ENCODE measurements around the gene MCOLN2. TPM values are rescaled to one million over a fixed set of nuclear protein-coding genes. Genes with fewer than 3 reads are reported as not detected.

The MCOLN2 gene
- total and polyA plus RNA-seq, 2 of the 8 experiments (the other 6 are each of a cell fraction or from before 2014, with no cell fraction given), result 1.7 to 6.1 TPM

- Histone ChIP-seq H4K91ac (replicated peaks; ENCODE audit: insufficient read length, low read length) (no peak overlapping the region), H2BK15ac (ENCODE audit: low read length) (no peak overlapping the region), H3K56ac (replicated peaks; ENCODE audit: insufficient read length, low read depth, low read length) (no peak overlapping the region), H2AFZ (ENCODE audit: low read length) (no peak overlapping the region), H3K9ac (replicated peaks in 1 of 4; ENCODE audit: extremely low read depth in 1 of 4, low read depth in 3 of 4, low read length in 3 of 4) (no peak overlapping the region), H3K27me3 (replicated peaks in 1 of 4; ENCODE audit: control insufficient read depth in 3 of 4, extremely low read depth in 1 of 4, insufficient read depth in 3 of 4, low read length in 3 of 4) (peaks cover 0 to 2% (median 0%) of the 10 kb centered on the region in 4 experiments; a peak in 1 of 7 replicates), H3K14ac (ENCODE audit: insufficient read length) (no peak overlapping the region), H2BK120ac (replicated peaks; ENCODE audit: low read depth, low read length) (no peak overlapping the region), H3K23ac (ENCODE audit: insufficient read length) (no peak overlapping the region), H3K36me3 (ENCODE audit: control insufficient read depth in 2 of 4, insufficient read depth in 4 of 4, low read length in 3 of 4) (no peaks in the 10 kb centered on the region), H2BK12ac (ENCODE audit: low read depth, low read length) (no peak overlapping the region), H3K27ac (ENCODE audit: low read depth, low read length) (no peak overlapping the region), H3K4me3 (ENCODE audit: extremely low read depth in 1 of 4, insufficient read depth in 2 of 4, low read depth in 3 of 4, low read length in 4 of 4) (no peak overlapping the region), H3K23me2 (ENCODE audit: low read depth, low read length) (no peaks in the 10 kb centered on the region), H3K79me1 (ENCODE audit: low read depth, low read length) (no peaks in the 10 kb centered on the region), H2AK5ac (ENCODE audit: low read depth, low read length) (no peak overlapping the region), H4K8ac (ENCODE audit: extremely low read depth, insufficient read depth, low read length) (no peak overlapping the region), H4K20me1 (replicated peaks in 1 of 2; ENCODE audit: control insufficient read depth in 1 of 2, insufficient read depth in 2 of 2, low read length in 2 of 2) (no peaks in the 10 kb centered on the region), H3K4ac (replicated peaks; ENCODE audit: insufficient read length, low read depth, low read length) (no peak overlapping the region), H3K4me2 (ENCODE audit: insufficient read depth in 1 of 2, low read depth in 2 of 2, low read length in 2 of 2) (no peak overlapping the region), H4K5ac (ENCODE audit: insufficient read length, low read depth, low read length) (no peak overlapping the region), H2BK20ac (ENCODE audit: low read length) (no peak overlapping the region), H2BK5ac (ENCODE audit: low read depth, low read length) (no peak overlapping the region), H3K4me1 (replicated peaks in 1 of 4; ENCODE audit: control insufficient read depth in 3 of 4, insufficient read depth in 4 of 4, low read length in 3 of 4) (peaks cover 0 to 2% (median 0%) of the 10 kb centered on the region in 4 experiments; a peak in 2 of 7 replicates), H3K79me2 (ENCODE audit: control insufficient read depth in 1 of 2, insufficient read depth in 2 of 2, low read length in 2 of 2) (no peaks in the 10 kb centered on the region), H3K18ac (ENCODE audit: extremely low read depth, low read length) (no peak overlapping the region), H3K9me3 (ENCODE audit: insufficient read depth in 2 of 2, low read depth in 1 of 2, low read length in 1 of 2) (no peaks in the 10 kb centered on the region)
- POLR2A ChIA-PET (ENCODE audit: partially characterized antibody), result interaction anchor here (0.7 kb wide), 1 partner anchor 10 kb away, joined by 3 read pairs; no protein-coding TSS in a partner anchor
- FAIRE-seq (no peak), DNase-seq (ENCODE audit: low read depth in 1 of 2, low spot score in 2 of 2) (no peak)
- CTCF ChIA-PET (ENCODE audit: partially characterized antibody), result interaction anchor here (0.7 to 10.0 kb wide), 9 partner anchors 15 to 318 kb away, joined by 3 to 122 read pairs (median 3); partner anchors contain the start of gene C1orf52
- TF ChIP-seq KDM4A (IDR thresholded peaks at IDR 0.05; ENCODE audit: low read depth, low read length, severe bottlenecking) (no peak), SRF (IDR thresholded peaks at IDR 0.05; ENCODE audit: low read depth, low read length) (no peak), MAFK (IDR thresholded peaks at IDR 0.05; ENCODE audit: low read depth, low read length) (no peak), GTF2F1 (IDR thresholded peaks at IDR 0.05; ENCODE audit: borderline replicate concordance, low read depth, low read length) (no peak), RXRA (IDR thresholded peaks at IDR 0.05; ENCODE audit: insufficient read depth, low read depth, low read length) (no peak), SP4 (IDR thresholded peaks at IDR 0.05; ENCODE audit: low read length) (no peak)
- WGBS, 2 experiments (ENCODE audit: extremely low coverage in 1 of 2, insufficient coverage in 1 of 2, insufficient read length in 1 of 2, insufficient replicate concordance in 2 of 2, low coverage in 1 of 2, low lambda C conversion rate in 2 of 2, missing lambda C conversion rate in 1 of 2), result 73% methylated on average over 1 of the region's 1 CpG; no CpG with 5 or more reads in 1 of the 2 experiments
Observed at GRCh38 chr1:84941843-84942242, 55.1 kb downstream of the MCOLN2 start.

All from H1 (cell line).